C4-2B (cell line): ENCODE measurements around the gene FGF12.

Source experiments
- CTCF ChIP-seq: fragments of 450-650 bp; conservative IDR thresholded peaks from 2 replicates; pipeline ENCODE4 v1.5.1; 2017; ENCODE audit warnings: mild to moderate bottlenecking
- ZFX ChIP-seq: fragments of 450-650 bp; IDR thresholded peaks from 2 replicates; pipeline ENCODE4 v1.6.1; 2017

- TF ChIP-seq CTCF, result no peak
- no peak for TF ChIP-seq ZFX
These were observed 511.3 kb downstream of the FGF12 start for GRCh38 chr3:192216067-192216466.
